ENCODE measurements around the gene CMYA5.

The CMYA5 gene

DNA sequence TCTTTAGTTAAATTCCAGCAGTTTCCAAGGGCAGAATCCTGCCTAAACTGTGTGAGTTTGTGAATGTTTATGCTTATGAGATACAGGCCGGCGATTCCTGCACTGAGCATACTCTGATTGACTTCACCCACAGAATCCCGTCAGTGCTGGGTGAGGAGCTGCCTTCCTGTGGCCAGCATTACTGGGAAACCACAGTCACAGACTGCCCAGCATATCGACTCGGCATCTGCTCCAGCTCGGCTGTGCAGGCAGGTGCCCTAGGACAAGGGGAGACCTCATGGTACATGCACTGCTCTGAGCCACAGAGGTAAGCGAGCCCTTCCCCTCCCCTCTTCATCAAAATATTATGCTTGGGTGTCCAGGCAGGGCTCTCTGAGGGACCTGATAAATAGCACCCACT lies 103.7 kb downstream of the CMYA5 start:
- DNase-seq (ENCODE audit: extremely low read depth in 1 of 2, low read depth in 1 of 2) = no peak

DNA sequence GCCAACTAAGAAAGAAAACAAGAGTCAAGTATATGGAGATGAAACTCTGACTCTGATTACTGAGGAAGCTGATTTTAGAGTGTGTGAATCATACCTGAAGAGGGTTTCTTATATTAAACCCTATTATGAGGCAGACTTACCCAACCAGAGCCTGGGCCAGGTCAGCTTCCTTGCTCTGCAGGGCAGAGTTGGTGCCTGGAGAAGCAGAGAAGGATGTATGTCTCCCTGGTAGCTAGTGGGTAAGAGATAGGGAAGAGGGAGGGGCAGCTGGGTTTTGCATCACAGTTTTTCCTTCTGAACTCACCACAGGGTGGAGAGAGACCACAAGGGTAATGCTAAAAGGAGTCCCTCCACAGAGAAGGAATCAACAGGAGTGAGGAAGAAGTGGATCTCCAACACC lies 104.1 kb downstream of the CMYA5 start:
- no peak for DNase-seq (ENCODE audit: extremely low read depth in 1 of 2, low read depth in 1 of 2)

DNA sequence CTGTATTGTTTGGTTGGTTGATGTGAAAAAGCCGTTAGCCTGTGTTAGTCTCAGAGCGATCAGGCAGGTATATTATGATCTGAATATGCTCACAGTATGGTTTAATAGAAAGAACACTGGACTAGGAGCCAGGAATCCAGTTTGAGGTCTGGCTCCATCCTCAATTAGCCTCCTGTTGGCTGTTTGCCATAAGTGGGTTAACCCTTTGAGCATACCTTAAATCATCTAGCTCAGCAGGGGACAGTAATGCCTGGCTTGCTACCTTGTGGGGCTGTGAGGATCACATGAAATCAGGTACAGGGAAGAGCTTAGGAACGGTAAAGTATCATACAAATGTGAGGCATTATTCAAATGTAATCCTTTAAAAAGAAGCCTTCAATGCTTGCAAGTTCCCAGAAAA lies 104.7 kb downstream of the CMYA5 start:
- no peak for DNase-seq (ENCODE audit: extremely low read depth in 1 of 2, low read depth in 1 of 2)

DNA sequence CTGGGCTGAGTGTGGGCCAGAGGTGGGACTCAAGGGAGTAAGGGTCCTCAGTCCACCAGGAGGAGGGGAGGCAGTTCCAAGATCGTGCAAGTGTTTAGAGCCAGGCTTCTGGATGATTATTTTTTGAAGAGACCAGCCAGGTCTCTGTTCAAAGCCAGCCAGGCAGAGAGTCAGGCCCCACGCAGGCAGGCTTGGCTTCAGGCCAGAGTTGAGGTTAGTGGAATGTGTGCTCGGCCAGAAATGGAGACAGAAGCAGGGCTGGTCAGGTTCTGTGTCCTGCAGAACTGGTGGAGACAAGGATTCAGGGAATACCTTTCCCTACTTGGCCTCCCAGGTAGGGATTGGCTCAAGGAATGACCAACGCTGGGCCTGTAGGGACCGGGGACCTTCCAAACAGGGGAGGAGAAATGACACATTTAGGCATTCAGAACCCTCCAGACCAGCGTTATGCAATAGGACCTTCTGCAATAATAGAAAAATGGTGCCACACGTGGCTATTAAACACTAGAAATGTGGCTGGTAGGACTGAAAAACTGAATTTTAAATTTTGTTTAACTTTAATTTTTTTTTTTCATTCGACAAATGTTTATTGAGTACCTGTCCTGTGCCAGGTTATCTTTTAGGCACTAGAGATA lies 106.2 kb downstream of the CMYA5 start:
- no peak for DNase-seq (ENCODE audit: extremely low read depth in 1 of 2, low read depth in 1 of 2)

DNA sequence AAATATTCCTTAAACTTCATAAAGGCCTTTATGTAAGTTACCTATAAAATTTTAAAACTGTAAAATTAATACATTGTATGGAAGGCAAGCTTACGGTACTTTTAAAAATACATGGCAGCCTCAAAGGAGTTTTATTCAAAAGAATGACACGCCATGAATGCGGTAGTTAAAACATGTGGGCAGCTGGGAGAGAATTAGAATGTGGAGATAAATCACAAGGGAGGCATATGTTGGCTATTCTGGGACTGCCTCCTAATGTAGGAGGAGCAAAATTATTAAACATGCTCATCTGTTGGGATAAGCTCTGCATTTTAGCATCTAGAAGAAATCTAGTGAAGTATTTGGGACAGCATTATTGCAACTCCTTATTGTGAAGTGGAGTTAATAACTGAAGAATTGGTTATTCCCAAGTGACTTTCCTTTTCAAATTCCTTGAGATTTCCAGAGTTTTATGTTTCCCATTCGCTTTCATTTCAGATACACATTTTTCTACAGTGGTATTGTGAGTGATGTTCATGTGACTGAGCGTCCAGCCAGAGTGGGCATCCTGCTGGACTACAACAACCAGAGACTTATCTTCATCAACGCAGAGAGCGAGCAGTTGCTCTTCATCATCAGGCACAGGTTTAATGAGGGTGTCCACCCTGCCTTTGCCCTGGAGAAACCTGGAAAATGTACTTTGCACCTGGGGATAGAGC lies 109.4 kb downstream of the CMYA5 start:
- DNase-seq (ENCODE audit: extremely low read depth in 1 of 2, low read depth in 1 of 2) = no peak

DNA sequence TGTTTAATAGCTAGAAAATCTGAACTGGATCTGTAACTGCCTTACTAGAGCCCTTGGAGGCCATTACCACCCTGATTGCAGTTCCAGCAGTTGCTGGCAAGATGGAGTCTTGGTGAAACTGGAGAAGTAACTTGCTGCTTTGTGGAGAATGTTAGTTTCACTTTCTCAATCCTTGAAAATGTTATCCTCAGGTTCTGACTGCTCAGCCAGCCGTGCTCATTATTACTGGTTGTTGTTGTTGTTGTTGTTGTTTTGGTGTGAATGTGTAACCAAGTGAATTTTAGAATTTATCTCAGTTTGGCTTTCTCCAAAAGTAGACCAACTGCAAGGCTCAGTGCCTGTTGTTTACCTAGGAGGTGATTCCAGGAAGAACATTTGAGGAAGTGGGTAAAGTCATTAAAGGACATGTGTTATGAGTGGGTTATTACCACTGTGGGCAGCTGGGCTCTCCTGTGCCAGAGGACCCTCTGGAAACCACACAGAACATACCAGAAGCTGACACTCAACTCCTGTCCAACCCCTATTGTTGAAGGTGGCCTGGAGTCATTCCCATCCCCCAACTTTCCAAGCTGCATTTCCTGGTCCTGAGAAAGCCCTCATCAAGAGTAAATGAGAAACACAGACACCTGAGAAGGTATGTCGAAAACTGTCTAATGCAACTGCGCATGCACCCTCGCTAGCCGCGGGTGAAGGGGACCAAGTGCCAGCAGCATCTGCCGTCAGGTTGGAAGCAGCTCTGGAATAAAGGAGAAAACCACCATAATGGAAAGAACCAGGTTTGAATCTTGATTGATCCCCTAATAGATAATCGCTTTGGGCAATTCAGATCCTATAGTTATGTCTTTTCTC lies 111.6 kb downstream of the CMYA5 start:
- DNase-seq (ENCODE audit: extremely low read depth in 1 of 2, low read depth in 1 of 2) = no peak

DNA sequence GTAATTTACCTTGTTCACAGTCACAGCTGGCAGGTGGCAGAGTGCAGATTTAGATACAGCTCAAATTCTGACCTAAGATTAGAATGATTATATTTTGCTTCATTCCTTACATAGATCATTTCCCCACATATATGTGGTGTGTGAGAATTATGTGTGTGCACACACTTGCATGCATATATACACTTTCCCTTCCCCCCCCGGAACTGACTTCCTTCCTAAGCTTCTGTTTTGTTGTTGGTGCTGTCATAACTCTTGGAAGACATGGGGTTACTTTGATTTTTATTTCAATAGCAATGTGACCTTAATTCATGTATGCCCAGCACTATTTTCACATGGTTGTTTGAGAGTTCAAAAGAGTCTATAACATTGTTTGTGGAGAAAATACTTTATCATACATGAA lies 112.8 kb downstream of the CMYA5 start:
- no peak for DNase-seq (ENCODE audit: extremely low read depth in 1 of 2, low read depth in 1 of 2)

DNA sequence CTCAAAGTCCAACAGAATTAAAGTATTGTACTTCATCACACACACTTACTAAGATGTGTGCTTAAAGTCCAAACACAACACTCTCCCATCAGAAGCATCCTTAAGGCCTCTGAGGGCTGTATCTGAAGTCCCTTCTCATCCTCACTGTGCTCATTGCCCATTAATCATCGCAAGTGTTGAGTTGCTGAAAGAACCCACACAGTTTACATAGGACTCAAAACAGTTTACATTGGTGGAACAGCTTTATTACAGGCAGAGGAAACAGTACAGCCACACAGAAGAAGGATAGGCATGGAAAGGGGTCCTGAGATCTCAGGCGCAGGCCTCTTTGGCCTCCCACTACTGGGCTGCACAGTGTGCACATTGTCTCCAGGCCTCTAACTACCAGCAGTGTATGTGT lies 113.4 kb downstream of the CMYA5 start:
- no peak for DNase-seq (ENCODE audit: extremely low read depth in 1 of 2, low read depth in 1 of 2)

DNA sequence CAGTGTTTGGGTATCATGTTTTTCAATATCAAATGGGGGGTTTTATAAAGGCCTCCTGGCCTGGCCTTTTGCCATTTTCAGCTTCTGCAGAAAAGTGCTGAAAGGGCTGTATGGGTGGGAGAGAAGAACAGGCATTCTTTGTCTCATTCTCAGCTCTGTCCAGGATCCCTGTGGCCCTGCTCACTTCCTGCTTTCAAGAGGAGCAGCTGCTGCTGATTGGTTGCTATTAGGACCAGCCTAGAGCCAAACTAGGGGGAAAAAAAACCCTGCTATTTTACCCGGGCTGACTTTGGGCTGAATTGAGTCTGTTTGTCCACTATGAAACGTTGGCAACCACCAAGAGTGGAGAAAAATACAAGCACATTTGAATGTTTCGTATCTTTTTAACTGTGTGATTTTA lies 117.1 kb downstream of the CMYA5 start:
- DNase-seq (ENCODE audit: extremely low read depth in 1 of 2, low read depth in 1 of 2) = no peak

DNA sequence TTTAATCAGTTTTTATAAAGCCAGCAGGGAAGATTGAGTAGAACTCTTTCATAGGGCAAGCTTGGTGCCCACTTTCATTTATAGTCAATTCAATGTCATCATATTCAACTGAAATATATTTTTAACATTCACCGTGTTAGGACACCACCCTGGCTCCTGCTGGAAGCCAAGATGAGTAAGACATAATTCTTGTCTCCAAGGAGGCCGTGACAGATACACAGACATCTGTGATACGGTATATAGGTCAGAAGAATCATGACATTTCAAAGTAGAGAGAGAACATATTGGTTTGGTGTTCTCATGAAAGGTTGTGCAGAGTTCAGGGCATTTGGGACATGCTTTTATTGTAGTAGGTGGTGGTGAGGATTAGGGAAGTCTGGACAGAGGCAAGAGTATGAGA lies 120.1 kb downstream of the CMYA5 start:
- DNase-seq (ENCODE audit: extremely low read depth in 1 of 2, low read depth in 1 of 2) = no peak

DNA sequence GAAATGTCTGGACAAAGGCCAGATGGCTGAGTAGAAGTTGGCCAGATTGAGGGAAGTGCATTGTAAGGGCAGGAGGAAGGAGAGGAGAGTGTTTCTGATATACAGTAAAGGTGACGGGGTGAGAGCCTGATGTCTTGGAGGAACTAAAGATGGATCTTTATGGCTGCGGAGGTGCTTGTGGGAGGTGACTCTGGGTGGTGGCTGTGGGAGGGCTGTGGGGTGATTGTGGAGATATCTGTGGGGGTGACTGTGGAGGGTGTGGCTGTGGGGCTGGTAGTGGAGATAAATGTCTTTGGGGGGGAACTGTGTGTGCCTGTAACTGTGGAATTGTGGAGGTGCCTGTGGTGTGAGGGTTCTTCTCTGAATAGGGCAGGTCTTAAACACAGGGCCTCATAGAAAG lies 121.4 kb downstream of the CMYA5 start:
- DNase-seq (ENCODE audit: extremely low read depth in 1 of 2, low read depth in 1 of 2) = no peak

DNA sequence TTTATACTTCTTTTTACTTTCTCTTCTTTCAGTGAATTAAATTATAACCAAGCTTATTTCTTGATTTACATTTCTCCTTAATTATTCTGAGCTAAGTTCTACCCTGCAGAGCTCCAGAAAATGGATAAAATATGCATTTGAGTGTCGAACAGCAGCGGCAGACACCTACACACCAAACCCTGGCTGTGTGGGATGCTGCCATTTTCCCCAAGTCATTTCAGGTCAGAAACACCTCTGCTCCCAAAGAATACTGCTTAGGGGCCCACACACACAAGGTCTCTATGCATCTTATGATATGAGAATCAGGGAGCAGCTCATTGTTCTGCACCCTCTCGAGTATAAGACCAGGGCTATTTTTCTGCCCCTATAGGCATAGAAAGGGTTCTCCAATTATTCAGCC lies 122.3 kb downstream of the CMYA5 start:
- no peak for DNase-seq (ENCODE audit: extremely low read depth in 1 of 2, low read depth in 1 of 2)

DNA sequence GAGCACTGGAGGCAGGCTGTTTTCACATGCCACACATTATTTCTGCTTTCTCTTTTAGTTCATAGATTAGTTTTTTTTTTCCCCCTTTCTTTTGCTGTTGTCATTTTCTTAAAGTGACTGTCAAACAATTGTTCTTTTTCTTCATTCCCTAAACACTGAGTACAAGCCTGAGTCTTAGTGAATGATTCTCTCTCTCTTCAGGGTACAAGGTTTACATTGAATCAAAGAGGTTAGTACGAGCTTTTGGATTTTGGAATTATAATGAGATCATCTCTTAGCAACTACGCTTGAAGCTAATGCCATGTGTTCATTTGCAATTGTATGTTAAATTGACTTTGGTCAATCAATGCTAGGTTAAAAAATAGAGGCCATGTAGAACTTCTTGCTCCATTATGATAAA lies 125.1 kb downstream of the CMYA5 start:
- DNase-seq (ENCODE audit: extremely low read depth in 1 of 2, low read depth in 1 of 2) = no peak

DNA sequence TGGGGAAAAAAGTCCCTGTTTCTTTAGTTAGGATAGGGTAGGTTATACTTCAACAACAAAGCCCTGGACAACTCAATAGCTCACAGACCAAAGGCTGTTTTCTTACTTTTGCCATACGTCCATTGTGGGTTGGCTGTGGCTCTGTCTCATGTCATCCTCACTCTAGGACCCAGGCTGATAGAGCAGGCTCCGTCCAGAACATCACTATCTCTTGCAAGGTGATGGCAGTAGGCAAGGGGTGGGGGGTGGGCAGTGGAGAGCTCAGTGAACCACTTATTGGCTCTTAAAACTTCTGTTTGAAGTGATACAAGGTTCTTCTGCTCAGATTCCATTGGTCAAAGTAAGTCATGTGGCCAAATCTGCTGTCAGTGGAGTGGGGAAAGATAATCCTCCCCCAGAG lies 126.4 kb downstream of the CMYA5 start:
- no peak for DNase-seq (ENCODE audit: extremely low read depth in 1 of 2, low read depth in 1 of 2)

DNA sequence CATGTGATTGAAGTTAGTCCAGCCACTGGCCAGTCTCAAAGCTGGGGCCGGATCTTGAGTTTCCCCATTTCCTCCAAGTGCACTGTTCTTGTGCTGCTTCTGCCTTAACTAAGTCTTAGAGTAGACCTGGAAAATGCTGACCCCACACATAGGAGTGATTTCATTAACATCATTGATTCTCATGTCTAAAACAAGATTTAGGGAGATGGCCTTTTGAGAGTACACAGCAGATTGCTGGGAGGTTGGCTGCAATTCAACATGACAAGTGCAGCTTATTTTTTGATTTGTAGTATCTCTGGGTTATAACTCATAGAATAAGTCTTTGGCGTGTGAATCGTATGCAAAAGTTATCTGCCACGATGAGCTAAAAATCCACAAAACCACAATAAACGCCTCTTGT lies 131.0 kb downstream of the CMYA5 start:
- DNase-seq (ENCODE audit: extremely low read depth in 1 of 2, low read depth in 1 of 2) = no peak

DNA sequence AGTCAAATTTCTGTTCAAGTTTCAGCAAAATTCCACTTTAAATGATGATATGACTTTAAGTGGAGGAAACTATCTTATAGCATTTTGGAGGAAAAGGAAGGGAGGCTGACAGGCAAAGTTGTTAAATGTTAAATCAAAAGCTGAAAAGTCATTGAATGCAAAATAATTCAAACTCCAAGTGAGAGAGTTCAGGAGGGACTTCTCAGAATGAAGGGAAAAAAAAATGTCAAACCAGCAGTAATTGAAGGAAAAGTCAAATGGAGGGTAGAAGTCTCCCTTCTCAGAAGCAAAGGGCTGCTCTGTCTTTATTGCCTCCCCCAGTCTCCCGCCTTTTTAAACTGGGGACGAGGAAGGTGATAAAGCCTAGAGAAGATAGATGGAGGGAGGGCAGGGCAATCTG lies 134.8 kb downstream of the CMYA5 start:
- DNase-seq (ENCODE audit: extremely low read depth in 1 of 2, low read depth in 1 of 2) = no peak

DNA sequence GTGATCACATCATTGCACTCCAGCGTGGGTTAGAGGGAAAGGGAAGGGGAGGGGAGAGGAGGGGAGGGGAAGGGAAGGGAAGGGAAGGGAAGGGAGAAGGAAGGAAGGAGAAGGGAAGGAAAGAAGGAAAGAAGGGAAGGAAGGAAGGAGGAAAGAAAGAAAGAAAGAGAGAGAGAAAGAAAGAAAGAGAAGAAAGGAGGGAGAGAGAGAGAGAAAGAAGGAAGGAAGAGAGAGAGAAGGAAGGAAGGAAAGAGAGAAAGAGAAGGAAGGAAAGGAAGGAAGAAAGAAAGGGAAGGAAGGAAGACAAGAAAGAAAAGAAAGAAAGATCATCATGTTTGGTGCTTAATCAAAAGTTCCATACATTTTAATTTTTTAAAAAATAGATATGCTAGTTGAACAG lies 136.2 kb downstream of the CMYA5 start:
- no peak for DNase-seq (ENCODE audit: extremely low read depth in 1 of 2, low read depth in 1 of 2)

DNA sequence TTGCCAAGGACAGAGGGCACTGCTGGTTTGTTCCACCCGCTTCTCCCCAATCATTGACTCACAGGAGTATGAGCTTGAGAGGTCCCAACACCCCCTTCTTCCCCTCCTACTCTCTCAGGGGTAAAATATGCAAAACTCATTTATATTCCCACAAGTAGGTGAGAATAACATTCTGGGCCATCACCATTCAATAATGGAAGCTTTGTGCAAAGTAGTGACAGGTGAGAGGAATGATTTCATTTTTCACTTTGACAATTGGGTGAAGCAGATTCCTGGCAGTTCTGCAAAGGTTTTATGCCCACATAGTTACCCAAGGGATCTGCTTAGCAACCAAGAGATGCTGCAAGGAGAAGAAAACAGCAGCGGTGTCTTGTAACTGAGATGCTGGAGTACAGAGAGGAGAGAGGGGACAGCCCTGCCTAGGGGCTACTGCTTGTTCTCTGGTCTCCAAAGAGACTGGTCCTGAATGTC lies 137.6 kb downstream of the CMYA5 start:
- DNase-seq (ENCODE audit: extremely low read depth in 1 of 2, low read depth in 1 of 2) = no peak

DNA sequence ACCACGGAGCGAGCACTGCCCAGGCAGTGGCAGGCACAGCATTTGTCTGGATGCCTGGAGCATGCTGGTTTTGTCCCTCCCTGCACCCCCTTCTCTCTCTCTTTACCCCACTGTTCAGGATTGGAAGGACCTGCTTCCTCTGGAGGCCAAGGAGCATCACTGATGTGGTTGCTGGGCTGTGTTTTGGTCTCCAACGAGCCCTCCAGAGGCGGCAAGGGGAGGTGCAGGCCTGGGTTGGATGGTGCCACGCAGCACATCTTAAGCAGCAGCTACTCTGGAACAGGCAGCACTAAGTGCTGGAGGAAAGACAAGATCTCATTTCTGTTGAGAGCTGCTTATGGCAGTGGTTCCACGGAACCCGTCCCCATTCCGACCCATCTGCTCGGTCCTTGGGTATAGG lies 139.6 kb downstream of the CMYA5 start:
- no peak for DNase-seq (ENCODE audit: extremely low read depth in 1 of 2, low read depth in 1 of 2)

DNA sequence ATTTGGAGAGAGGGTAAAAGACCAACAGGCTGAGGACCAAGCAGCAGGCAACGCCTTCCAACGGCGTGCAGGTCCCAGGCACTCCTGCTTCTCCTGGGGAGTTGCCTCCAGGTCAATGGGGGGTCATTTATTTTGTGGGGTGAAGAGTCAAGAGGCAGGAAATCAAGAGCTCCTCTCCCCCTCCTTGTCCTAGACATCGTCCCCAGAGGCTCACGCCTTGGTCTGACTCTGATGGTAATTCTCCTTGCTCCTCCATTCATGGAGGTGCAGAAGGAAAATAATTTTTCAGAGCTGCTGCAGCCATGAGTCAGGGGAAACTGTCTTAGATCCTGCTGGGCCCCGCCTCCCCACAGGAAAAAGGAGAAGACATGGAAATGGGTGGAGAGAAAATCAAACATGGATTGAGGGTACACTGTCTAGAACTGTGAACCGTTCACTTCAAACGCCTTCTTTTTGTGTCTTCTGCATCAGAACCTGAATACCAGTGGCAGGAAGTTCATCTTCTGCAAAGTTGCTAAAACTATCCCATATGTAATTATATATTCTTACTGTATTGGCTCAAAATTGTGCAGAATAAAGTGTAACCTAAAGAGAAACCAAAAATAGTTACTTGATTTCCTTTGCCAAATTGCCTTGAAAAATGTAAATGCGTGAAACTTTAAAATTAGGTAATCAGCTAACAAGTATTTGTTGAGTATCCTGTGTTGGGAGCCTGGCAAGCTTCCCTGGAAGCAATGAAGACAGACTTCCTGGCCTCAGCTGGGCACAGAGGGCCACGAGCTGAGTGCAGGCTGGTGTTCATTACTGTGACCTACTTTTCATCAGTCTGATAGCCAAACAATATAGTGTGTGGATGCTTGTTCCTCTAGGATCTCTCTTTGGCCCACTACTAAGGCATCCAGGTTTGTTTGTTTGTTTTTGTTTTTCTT lies 142.0 kb downstream of the CMYA5 start:
- no peak for DNase-seq (ENCODE audit: extremely low read depth in 1 of 2, low read depth in 1 of 2)

DNA sequence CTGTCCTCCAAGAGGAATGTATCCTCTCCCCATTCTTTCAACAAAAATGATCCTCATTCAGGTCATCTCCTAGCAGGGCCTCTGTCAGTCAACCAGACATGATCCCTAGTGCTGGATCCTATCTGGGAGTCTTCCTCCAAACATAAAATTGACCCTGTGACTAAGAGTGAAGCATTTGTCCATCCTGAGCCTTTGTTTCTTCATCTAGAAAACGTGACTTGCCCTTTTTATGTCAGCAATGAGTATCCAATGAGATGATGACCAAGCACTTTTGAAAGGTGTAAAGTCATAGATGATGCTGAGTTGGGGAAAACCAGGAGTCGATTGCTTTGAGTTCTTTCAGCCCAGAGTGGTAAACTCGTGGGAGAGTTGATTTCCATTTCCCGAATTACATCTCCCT lies 143.3 kb downstream of the CMYA5 start:
- no peak for DNase-seq (ENCODE audit: extremely low read depth in 1 of 2, low read depth in 1 of 2)

Data from activated CD8-positive, alpha-beta memory T cell treated with anti-CD3 and anti-CD28 coated beads for 1 hour (primary cell).